Glutamatergic neuron (in vitro differentiated cells): ENCODE data around the gene NFYB. TPM values are rescaled to one million over a fixed set of nuclear protein-coding genes. Genes with fewer than 3 reads are reported as not detected.
A peak's percentile ranks its signal among the peaks of the same experiment; 100 is the strongest.
"Not testable (repeated sequence)": the region's sequence is repeated elsewhere in the genome, so short reads cannot be mapped to it uniquely, and the experiment has no call there.

Experiments
- DNase-seq: peaks from one replicate; pipeline ENCODE4 v3.0.0; 2022
- H3K27ac Mint-ChIP-seq: one replicate; pipeline ENCODE4 v1.8.0; 2020; ENCODE audit warnings: mild to moderate bottlenecking, mixed read lengths, inconsistent platforms; ENCODE audit not compliant: unreplicated experiment
- H3K27me3 Mint-ChIP-seq: one replicate; pipeline ENCODE4 v1.8.0; 2020; ENCODE audit warnings: mild to moderate bottlenecking, moderate library complexity, mixed read lengths, inconsistent platforms; ENCODE audit not compliant: unreplicated experiment
- H3K36me3 Mint-ChIP-seq: one replicate; pipeline ENCODE4 v1.8.0; 2020; ENCODE audit warnings: mild to moderate bottlenecking, mixed read lengths, inconsistent platforms; ENCODE audit not compliant: unreplicated experiment
- H3K4me1 Mint-ChIP-seq: one replicate; pipeline ENCODE4 v1.8.0; 2020; ENCODE audit warnings: mild to moderate bottlenecking, low read depth, mixed read lengths, inconsistent platforms; ENCODE audit not compliant: unreplicated experiment
- H3K4me3 Mint-ChIP-seq: one replicate; pipeline ENCODE4 v1.8.0; 2020; ENCODE audit warnings: mild to moderate bottlenecking, mixed read lengths, inconsistent platforms; ENCODE audit not compliant: unreplicated experiment
- H3K9me3 Mint-ChIP-seq: one replicate; pipeline ENCODE4 v1.8.0; 2020; ENCODE audit warnings: mild to moderate bottlenecking, moderate library complexity, mixed read lengths, inconsistent platforms; ENCODE audit not compliant: unreplicated experiment
- total RNA-seq: library from RNA; stranded (reverse); fragmentation: NEBNext Ultra II Directional; extraction: Animal tissue kit (Norgen Biotek cat#: 25700); gene quantifications from one replicate; pipeline ENCODE4 v1.2.1, GENCODE V29; 2021; ENCODE audit not compliant: unreplicated experiment
- TF ChIP-seq, protein P1 (sequence below): fragments of 200-600 bp; sonication (generic); IDR thresholded peaks from one replicate; pipeline ENCODE4 v1.5.0; 2021; ENCODE audit not compliant: partially characterized antibody, unreplicated experiment

Gene NFYB
- total RNA-seq, 1 donor from 2014 or later: 17.1 TPM

DNA sequence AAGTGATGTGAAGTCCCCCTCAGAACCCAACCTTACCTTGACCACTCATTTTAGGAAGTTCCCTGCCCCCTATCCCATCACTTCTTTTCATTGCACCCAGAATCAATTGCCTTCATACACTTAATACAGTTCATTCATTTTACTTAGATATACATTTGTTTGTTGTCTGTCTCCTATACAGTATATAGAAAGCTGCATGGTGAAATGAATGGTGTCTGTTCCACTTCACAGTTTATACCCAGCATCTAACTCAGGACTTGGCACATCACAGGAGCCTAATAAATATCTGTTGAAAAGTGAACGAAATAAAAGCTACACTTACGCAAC is 39.3 kb upstream of the NFYB start:
- H3K27me3 Mint-ChIP-seq: peaks cover 2% of the 10 kb centered on the region
- TF ChIP-seq, protein P1, sequence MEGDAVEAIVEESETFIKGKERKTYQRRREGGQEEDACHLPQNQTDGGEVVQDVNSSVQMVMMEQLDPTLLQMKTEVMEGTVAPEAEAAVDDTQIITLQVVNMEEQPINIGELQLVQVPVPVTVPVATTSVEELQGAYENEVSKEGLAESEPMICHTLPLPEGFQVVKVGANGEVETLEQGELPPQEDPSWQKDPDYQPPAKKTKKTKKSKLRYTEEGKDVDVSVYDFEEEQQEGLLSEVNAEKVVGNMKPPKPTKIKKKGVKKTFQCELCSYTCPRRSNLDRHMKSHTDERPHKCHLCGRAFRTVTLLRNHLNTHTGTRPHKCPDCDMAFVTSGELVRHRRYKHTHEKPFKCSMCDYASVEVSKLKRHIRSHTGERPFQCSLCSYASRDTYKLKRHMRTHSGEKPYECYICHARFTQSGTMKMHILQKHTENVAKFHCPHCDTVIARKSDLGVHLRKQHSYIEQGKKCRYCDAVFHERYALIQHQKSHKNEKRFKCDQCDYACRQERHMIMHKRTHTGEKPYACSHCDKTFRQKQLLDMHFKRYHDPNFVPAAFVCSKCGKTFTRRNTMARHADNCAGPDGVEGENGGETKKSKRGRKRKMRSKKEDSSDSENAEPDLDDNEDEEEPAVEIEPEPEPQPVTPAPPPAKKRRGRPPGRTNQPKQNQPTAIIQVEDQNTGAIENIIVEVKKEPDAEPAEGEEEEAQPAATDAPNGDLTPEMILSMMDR: no peak
- no peak overlapping the region for H3K27ac Mint-ChIP-seq
- H3K9me3 Mint-ChIP-seq: no peaks in the 10 kb centered on the region
- H3K4me1 Mint-ChIP-seq: peaks cover 8% of the 10 kb centered on the region
- H3K4me3 Mint-ChIP-seq: no peak overlapping the region
- no peak for DNase-seq
- H3K36me3 Mint-ChIP-seq: no peaks in the 10 kb centered on the region

DNA sequence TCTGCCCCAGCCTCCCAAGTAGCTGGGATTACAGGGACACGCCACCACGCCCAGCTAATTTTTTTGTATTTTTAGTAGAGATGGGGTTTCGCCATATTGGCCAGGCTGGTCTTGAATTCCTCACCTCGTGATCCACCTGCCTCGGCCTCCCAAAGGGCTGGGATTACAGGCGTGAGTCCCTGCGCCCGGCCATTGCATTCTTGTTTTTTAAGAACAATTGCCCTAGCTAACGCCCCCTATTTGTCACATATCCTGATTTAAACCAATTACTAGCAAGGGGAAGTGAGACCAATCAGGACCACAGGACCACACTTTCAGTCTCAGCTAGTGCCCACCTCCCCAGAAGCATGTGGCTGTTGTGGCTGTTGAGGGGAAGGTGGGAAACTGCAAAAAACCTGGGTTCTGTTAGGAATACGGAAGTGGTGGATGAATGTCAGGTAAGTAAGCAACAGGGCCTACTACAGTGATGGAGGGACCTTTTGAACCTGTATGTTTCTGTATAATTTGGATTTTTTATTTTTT is 37.8 kb upstream of the NFYB start:
- DNase-seq: no peak
- no peaks in the 10 kb centered on the region for H3K9me3 Mint-ChIP-seq
- peaks cover 5% of the 10 kb centered on the region for H3K4me1 Mint-ChIP-seq
- no peak overlapping the region for H3K4me3 Mint-ChIP-seq
- TF ChIP-seq, protein P1: no peak
- H3K27me3 Mint-ChIP-seq: peaks cover 2% of the 10 kb centered on the region
- H3K27ac Mint-ChIP-seq: no peak overlapping the region
- H3K36me3 Mint-ChIP-seq: no peaks in the 10 kb centered on the region

DNA sequence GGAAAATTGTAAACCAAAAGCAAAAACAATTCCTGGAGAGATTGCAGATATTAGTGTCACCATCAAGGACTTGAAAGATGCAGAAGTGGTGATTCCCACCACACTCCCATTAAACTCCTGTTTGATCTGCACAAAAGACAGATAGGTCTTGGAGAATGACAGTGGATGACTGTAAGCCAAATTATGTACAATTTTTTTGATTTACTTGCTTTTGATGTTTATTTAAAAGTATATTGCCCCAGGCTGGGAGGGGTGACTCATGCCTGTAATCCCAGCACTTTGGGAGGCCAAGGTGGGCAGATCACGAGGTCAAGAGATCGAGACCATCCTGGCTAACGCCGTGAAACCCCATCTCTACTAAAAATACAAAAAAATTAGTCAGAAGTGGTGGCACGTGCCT is 35.8 kb upstream of the NFYB start:
- not testable (repeated sequence) for DNase-seq, H3K27ac Mint-ChIP-seq, H3K4me1 Mint-ChIP-seq, H3K4me3 Mint-ChIP-seq, H3K9me3 Mint-ChIP-seq, H3K27me3 Mint-ChIP-seq, H3K36me3 Mint-ChIP-seq

DNA sequence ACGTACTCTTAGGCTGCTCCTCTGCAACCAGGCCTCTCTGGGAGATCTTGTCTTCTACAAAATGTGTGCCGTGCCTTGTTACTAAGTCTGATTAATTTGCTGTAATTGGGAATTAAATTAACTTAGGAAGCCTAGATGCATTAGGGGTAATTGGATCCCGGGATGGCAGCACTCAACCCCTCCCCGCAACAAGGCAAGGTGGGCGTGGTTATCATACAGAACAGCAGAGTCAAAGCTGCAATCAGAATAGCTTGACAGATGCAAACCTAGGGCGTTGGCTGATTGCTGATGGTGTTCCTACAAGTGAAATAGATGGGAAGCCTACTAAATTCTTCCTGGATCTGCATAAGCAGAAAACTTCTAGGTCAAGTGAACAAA is 34.5 kb upstream of the NFYB start:
- Mint-ChIP-seq H3K36me3 (no peaks in the 10 kb centered on the region), H3K9me3 (no peaks in the 10 kb centered on the region), H3K4me3 (no peak overlapping the region), H3K4me1 (no peaks in the 10 kb centered on the region), H3K27ac (no peak overlapping the region), H3K27me3 (peaks cover under 1% of the 10 kb centered on the region)
- TF ChIP-seq, protein P1: no peak
- DNase-seq: peak; percentile 27

DNA sequence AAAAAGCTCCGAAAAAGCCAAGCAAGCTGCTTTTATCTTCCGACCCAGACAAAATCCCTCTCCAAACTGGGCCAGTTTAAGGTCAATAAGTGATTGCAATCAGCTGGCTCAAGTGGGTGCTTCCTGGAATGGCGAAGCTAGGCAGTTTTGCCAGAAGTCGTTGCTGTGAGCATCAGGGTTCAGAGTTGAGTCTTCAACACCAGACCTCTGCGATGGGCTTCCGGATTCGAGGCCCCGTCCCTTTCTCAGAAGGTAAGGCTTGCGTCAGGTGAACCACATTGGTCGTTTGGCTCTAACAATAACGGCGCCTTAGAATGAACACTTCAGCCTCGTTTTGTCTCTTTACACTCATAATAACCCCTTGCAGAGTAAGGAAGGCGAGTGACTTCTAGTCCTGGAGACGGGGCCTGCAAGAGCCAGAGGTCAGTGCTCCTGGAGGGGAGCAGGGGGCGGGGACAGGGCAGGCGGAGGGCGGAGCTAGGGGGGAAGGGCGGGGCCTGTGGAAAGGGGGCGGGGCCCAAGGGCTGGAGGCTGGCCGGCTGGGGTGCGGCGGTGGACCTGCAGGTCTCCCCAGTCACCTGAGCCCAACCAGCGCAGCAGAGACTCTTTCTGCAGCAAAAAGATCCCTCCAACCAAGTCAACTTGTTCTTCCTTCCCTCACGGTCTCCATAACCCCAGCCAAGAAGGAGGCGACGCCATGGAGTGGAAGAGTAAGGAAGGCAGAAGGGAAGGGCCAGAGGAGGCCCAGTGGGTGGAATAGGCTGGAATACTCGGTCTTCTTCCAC is 34.0 kb upstream of the NFYB start:
- Mint-ChIP-seq H3K4me1 (no peaks in the 10 kb centered on the region), H3K4me3 (no peak overlapping the region), H3K36me3 (no peaks in the 10 kb centered on the region), H3K9me3 (no peaks in the 10 kb centered on the region), H3K27ac (no peak overlapping the region), H3K27me3 (peaks cover 1% of the 10 kb centered on the region)
- TF ChIP-seq, protein P1: no peak
- no peak for DNase-seq
